Muscle of leg (tissue), 11 donors: ENCODE results near the gene WRNIP1. TPM values are rescaled to one million over a fixed set of nuclear protein-coding genes. Genes with fewer than 3 reads are reported as not detected.

Source experiments
- DNase-seq: peaks from one replicate; pipeline ENCODE4 v3.0.0; 2013
- H3K27ac ChIP-seq: one replicate; pipeline ENCODE4 v1.5.1; 2013; ENCODE audit warnings: mild to moderate bottlenecking, low read length, control low read depth
- H3K27me3 ChIP-seq: one replicate; pipeline ENCODE4 v1.6.1; 2013; ENCODE audit warnings: low read length; ENCODE audit not compliant: control insufficient read depth, insufficient read depth
- H3K36me3 ChIP-seq: one replicate; pipeline ENCODE4 v1.6.1; 2013; ENCODE audit warnings: low read length; ENCODE audit not compliant: control insufficient read depth, insufficient read depth
- H3K4me1 ChIP-seq: one replicate; pipeline ENCODE4 v1.6.1; 2013; ENCODE audit warnings: low read length; ENCODE audit not compliant: control insufficient read depth, insufficient read depth
- H3K4me3 ChIP-seq: one replicate; pipeline ENCODE4 v1.5.1; 2013; ENCODE audit warnings: low read length, control low read depth
- H3K9me3 ChIP-seq: replicated peaks from 2 replicates; pipeline ENCODE4 v1.6.1; 2013; ENCODE audit warnings: low read depth, low read length; ENCODE audit not compliant: control insufficient read depth
- WGBS: methylation state at CpG from one replicate; pipeline ENCODE4 v1.1.5; 2013; ENCODE audit warnings: missing lambda C conversion rate; ENCODE audit not compliant: insufficient coverage; 5-methylcytosine and 5-hydroxymethylcytosine counted together
- polyA plus RNA-seq, 8 donors: library from polyadenylated mRNA; unstranded; fragments of 120-200 nt; gene quantifications; one replicate each; pipeline versions ENCODE4 v1.2.1 to v1.2.3, GENCODE V29; 2013; ENCODE audit warnings: inconsistent platforms in 1 of 8, low replicate concordance in 1 of 8; ENCODE audit not compliant: insufficient read length in 8 of 8, insufficient read depth in 1 of 8
- total RNA-seq: library from RNA; stranded (reverse); fragments of 120-200 nt; gene quantifications from one replicate; pipeline ENCODE4 v1.2.4, GENCODE V29; 2013

Gene WRNIP1
- total and polyA plus RNA-seq, 9 donors: 42.5 to 59.3 (median 49.1) TPM

- no peak for DNase-seq
- no CpG with 5 or more reads among the region's 2 CpGs for WGBS
- no peaks in the 10 kb centered on the region for H3K9me3 ChIP-seq
- peaks cover 9% of the 10 kb centered on the region for H3K36me3 ChIP-seq
- no peak overlapping the region for H3K4me3 ChIP-seq
- H3K4me1 ChIP-seq: no peaks in the 10 kb centered on the region
- no peaks in the 10 kb centered on the region for H3K27me3 ChIP-seq
- H3K27ac ChIP-seq: no peak overlapping the region
These were observed 66.2 kb downstream of the WRNIP1 start for GRCh38 chr6:2831392-2831791.

- no peak for DNase-seq
- H3K4me3 ChIP-seq: no peak overlapping the region
- H3K4me1 ChIP-seq: no peaks in the 10 kb centered on the region
- no peak overlapping the region for H3K27ac ChIP-seq
- peaks cover 19% of the 10 kb centered on the region for H3K36me3 ChIP-seq
- H3K9me3 ChIP-seq: no peaks in the 10 kb centered on the region
- no peaks in the 10 kb centered on the region for H3K27me3 ChIP-seq
These were observed 69.1 kb downstream of the WRNIP1 start for GRCh38 chr6:2834262-2834661.

Other genes starting within 250 kb of the WRNIP1 start
- gene MYLK4, start 14.5 kb upstream of the WRNIP1 start, total RNA-seq: 7.6 TPM
- 10 to 100 TPM in 5 of 8 donors, 1 to 10 TPM in 3; 6.1 to 12.1 (median 10.7) TPM for gene MYLK4, start 14.5 kb upstream of the WRNIP1 start, polyA plus RNA-seq
- gene SERPINB1, start 76.5 kb downstream of the WRNIP1 start, total RNA-seq: 8.9 TPM
- gene SERPINB1, start 76.5 kb downstream of the WRNIP1 start, polyA plus RNA-seq: 10 to 100 TPM; 11.7 to 19.6 (median 17.3) TPM
- gene SERPINB9, start 137.9 kb downstream of the WRNIP1 start, total RNA-seq: 3.2 TPM
- 1 to 10 TPM; 2.5 to 4.9 (median 3.0) TPM for gene SERPINB9, start 137.9 kb downstream of the WRNIP1 start, polyA plus RNA-seq
- gene SERPINB6, start 206.2 kb downstream of the WRNIP1 start, total RNA-seq: 55.3 TPM
- 100 to 1,000 TPM in 1 of 8 donors, 10 to 100 TPM in 7; 84.2 to 101 (median 88.1) TPM for gene SERPINB6, start 206.2 kb downstream of the WRNIP1 start, polyA plus RNA-seq
- gene NQO2, start 234.5 kb downstream of the WRNIP1 start, total RNA-seq: 16.1 TPM
- 10 to 100 TPM; 15.0 to 21.3 (median 19.9) TPM for gene NQO2, start 234.5 kb downstream of the WRNIP1 start, polyA plus RNA-seq